Calu3 (cell line): ENCODE results near the gene VCL. TPM values are rescaled to one million over a fixed set of nuclear protein-coding genes. Genes with fewer than 3 reads are reported as not detected.
"Not testable (repeated sequence)": the region's sequence is repeated elsewhere in the genome, so short reads cannot be mapped to it uniquely, and the experiment has no call there.

Experiments used
- BruUV-seq: library from RNA; stranded (reverse); fragments of 400-500 nt; replicated peaks from 2 replicates; lab custom pipeline; 2021; lab: Mats Ljungman, UMichigan
- CTCF ChIA-PET: fragments of 300-600 bp; sonication (Branson Sonifier 250); formaldehyde crosslinking; loops from one replicate; lab custom pipeline; 2022; ENCODE audit warnings: antibody characterized with exemption; lab: Charles Lee
- DNase-seq: peaks from one replicate; pipeline ENCODE4 v3.0.0; 2022
- H3K27ac Mint-ChIP-seq: one replicate; pipeline ENCODE4 v1.8.0; 2022; ENCODE audit warnings: mixed read lengths; ENCODE audit not compliant: unreplicated experiment
- H3K27me3 Mint-ChIP-seq: one replicate; pipeline ENCODE4 v1.8.0; 2022; ENCODE audit warnings: mixed read lengths; ENCODE audit not compliant: unreplicated experiment
- H3K36me3 Mint-ChIP-seq: one replicate; pipeline ENCODE4 v1.8.0; 2022; ENCODE audit warnings: mild to moderate bottlenecking, moderate library complexity, mixed read lengths; ENCODE audit not compliant: insufficient read depth, unreplicated experiment
- H3K4me1 Mint-ChIP-seq: one replicate; pipeline ENCODE4 v1.8.0; 2022; ENCODE audit warnings: mild to moderate bottlenecking, low read depth, mixed read lengths; ENCODE audit not compliant: unreplicated experiment
- H3K4me3 Mint-ChIP-seq: one replicate; pipeline ENCODE4 v1.8.0; 2022; ENCODE audit warnings: mild to moderate bottlenecking, low read depth, moderate library complexity, mixed read lengths; ENCODE audit not compliant: unreplicated experiment
- H3K9me3 Mint-ChIP-seq: one replicate; pipeline ENCODE4 v1.8.0; 2022; ENCODE audit warnings: low read depth, mixed read lengths; ENCODE audit not compliant: unreplicated experiment
- CTCF ChIP-seq: fragments of 200-600 bp; IDR thresholded peaks from one replicate; pipeline ENCODE4 v1.8.0; 2022; ENCODE audit warnings: antibody characterized with exemption; ENCODE audit not compliant: unreplicated experiment
- intact Hi-C: fragments of 100-400 bp; cut with micrococcal nuclease; formaldehyde crosslinking; loops from one replicate; pipeline ENCODE4 v1.10.0; 2022; ENCODE audit not compliant: unreplicated experiment
- total RNA-seq: library from RNA; stranded (reverse); gene quantifications from 2 replicates; pipeline ENCODE4 v1.2.3, GENCODE V29; 2022

VCL gene
- total RNA-seq, 1 experiment from 2014 or later: 237 TPM

- intact Hi-C loops: no loop called here
- DNase-seq: no peak
- BruUV-seq: no TSS peak
- peaks cover 9% of the 10 kb centered on the region for H3K36me3 Mint-ChIP-seq
- H3K27me3 Mint-ChIP-seq: no peaks in the 10 kb centered on the region
- no peak for TF ChIP-seq CTCF
- no peaks in the 10 kb centered on the region for H3K9me3 Mint-ChIP-seq
- no peak overlapping the region for H3K4me3 Mint-ChIP-seq
- CTCF ChIA-PET: no interaction called here
- no peak overlapping the region for H3K27ac Mint-ChIP-seq
- H3K4me1 Mint-ChIP-seq: peaks cover 18% of the 10 kb centered on the region
Observed at GRCh38 chr10:74145133-74145532, 147.2 kb downstream of the VCL start.

GRCh38 chr10:74146980-74147379 lies 149.1 kb downstream of the VCL start:
- H3K9me3 Mint-ChIP-seq, H3K27ac Mint-ChIP-seq, H3K27me3 Mint-ChIP-seq, H3K4me3 Mint-ChIP-seq, BruUV-seq, intact Hi-C loops, H3K36me3 Mint-ChIP-seq, DNase-seq: not testable (repeated sequence)
- CTCF ChIA-PET: interaction anchor here (0.7 kb wide), 1 partner anchor 46 kb away, joined by 3 read pairs; no protein-coding TSS in a partner anchor
- H3K4me1 Mint-ChIP-seq: peaks cover 18% of the 10 kb centered on the region

- no peak for TF ChIP-seq CTCF
- H3K36me3 Mint-ChIP-seq: peaks cover 16% of the 10 kb centered on the region
- H3K4me1 Mint-ChIP-seq: peaks cover 36% of the 10 kb centered on the region
- no TSS peak for BruUV-seq
- CTCF ChIA-PET: interaction anchor here (1.1 to 1.6 kb wide), 5 partner anchors 19 to 84 kb away, joined by 3 to 12 read pairs (median 5); no protein-coding TSS in a partner anchor
- no peak within 1 kb of the TSS for H3K27ac Mint-ChIP-seq
- H3K9me3 Mint-ChIP-seq: no peaks in the 10 kb centered on the region
- peak; percentile 80 for DNase-seq
- intact Hi-C loops: loop anchor here (2.0 kb wide), 1 partner anchor 62 kb away; no protein-coding TSS in a partner anchor
- no peaks in the 10 kb centered on the region for H3K27me3 Mint-ChIP-seq
- H3K4me3 Mint-ChIP-seq: no peak within 1 kb of the TSS
Observed at GRCh38 chr10:74150204-74150989, 152.5 kb downstream of the VCL start, which contains the start of gene AP3M1. Gene AP3M1 (minus strand): TSS chr10:74150828. CDS start chr10:74138379, 12,449 bp downstream.

GRCh38 chr10:74150990-74151878 lies 153.3 kb downstream of the VCL start, which contains the start of gene ADK:
Gene ADK (plus strand): TSS chr10:74151221. CDS start chr10:74151279, 58 bp downstream.
- Mint-ChIP-seq H3K9me3 (no peaks in the 10 kb centered on the region), H3K27me3 (no peaks in the 10 kb centered on the region), H3K27ac (no peak within 1 kb of the TSS), H3K4me1 (peaks cover 29% of the 10 kb centered on the region), H3K36me3 (peaks cover 14% of the 10 kb centered on the region), H3K4me3 (no peak within 1 kb of the TSS)
- no peak for TF ChIP-seq CTCF
- intact Hi-C loops: loop anchor here (2.0 kb wide), 1 partner anchor 62 kb away; no protein-coding TSS in a partner anchor
- peak; percentile 100 for DNase-seq
- CTCF ChIA-PET: interaction anchor here (1.1 to 1.6 kb wide), 5 partner anchors 18 to 83 kb away, joined by 3 to 12 read pairs (median 5); no protein-coding TSS in a partner anchor
- BruUV-seq: no TSS peak
